ENCODE measurements around the gene SRP72.

The SRP72 gene

DNA sequence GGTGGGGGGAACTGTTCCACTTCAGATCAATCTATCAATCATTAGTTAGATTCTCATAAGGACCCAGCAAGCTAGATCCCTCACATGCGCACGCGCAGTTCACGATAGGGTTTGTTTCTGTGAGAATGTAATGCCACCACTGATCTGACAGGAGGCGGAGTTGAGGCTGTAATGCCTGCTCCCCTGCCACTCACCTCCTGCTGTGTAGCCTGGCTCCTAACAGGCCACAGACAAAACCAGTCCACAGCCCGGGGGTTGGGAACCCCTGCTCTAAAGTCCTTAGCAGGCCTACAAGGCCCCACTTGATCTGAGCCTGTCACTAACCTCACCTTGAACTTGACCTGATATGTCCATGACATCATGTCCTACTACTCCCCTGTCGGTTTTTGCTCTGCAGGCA is 68.5 kb downstream of the SRP72 start:
- H3K4me1 ChIP-seq (ENCODE audit: insufficient read depth, poor library complexity, severe bottlenecking), result no peaks in the 10 kb centered on the region
- no peak for DNase-seq (ENCODE audit: low spot score)
- H3K27me3 ChIP-seq (ENCODE audit: insufficient read depth, poor library complexity, severe bottlenecking), result no peaks in the 10 kb centered on the region
- no peak for TF ChIP-seq CTCF (IDR thresholded peaks at IDR 0.05; ENCODE audit: poor library complexity, severe bottlenecking)
- no peak overlapping the region for H3K4me3 ChIP-seq (ENCODE audit: severe bottlenecking)
- no peak overlapping the region for H3K27ac ChIP-seq (ENCODE audit: poor library complexity, severe bottlenecking)
- no peaks in the 10 kb centered on the region for H3K9me3 ChIP-seq (ENCODE audit: severe bottlenecking)
- no peak for ATAC-seq (ENCODE audit: low read depth)
- no peaks in the 10 kb centered on the region for H3K36me3 ChIP-seq (ENCODE audit: low read depth)

DNA sequence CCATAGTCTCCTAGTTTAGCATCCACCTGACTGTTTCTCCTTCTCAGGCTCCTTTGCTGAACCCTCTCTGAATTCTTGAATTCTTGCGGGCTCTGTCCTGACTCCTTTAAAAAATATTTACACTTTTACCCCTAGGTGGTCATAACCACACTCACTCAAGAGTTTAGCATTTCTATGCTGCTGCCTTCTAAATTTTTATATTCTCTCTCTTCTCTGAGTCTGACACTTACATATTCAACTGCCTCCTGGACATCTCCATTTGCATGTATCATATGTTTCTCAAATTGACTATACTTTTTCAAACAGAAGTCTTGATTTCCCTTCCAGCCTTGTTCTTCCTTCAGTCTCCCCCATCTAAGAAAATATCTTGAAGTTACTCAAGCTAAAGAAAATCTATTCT is 69.7 kb downstream of the SRP72 start:
- Histone ChIP-seq H3K4me3 (ENCODE audit: severe bottlenecking) (no peak overlapping the region), H3K9me3 (ENCODE audit: severe bottlenecking) (no peaks in the 10 kb centered on the region), H3K36me3 (ENCODE audit: low read depth) (no peaks in the 10 kb centered on the region), H3K27me3 (ENCODE audit: insufficient read depth, poor library complexity, severe bottlenecking) (no peaks in the 10 kb centered on the region), H3K27ac (ENCODE audit: poor library complexity, severe bottlenecking) (no peak overlapping the region), H3K4me1 (ENCODE audit: insufficient read depth, poor library complexity, severe bottlenecking) (no peaks in the 10 kb centered on the region)
- DNase-seq (ENCODE audit: low spot score), result no peak
- TF ChIP-seq CTCF (IDR thresholded peaks at IDR 0.05; ENCODE audit: poor library complexity, severe bottlenecking), result no peak
- no peak for ATAC-seq (ENCODE audit: low read depth)

DNA sequence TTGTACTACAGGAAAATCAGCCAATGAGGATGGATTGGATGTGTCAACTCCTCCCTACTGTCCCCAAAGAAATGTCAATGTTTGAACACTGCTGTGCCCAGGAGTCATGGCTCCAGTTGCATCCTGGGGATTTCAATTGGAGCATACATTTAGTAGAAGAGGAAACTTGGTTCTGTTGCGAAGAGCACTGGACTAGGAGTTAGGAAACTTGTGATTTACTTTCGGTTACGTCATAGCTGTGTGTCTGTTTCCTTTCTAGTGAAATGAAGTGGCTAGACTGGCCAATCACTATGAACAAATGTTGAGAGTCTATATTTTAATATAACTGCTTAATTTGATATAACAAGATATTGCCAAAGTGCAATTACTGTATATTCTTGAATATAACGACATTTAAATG is 73.4 kb downstream of the SRP72 start:
- no peaks in the 10 kb centered on the region for H3K27me3 ChIP-seq (ENCODE audit: insufficient read depth, poor library complexity, severe bottlenecking)
- DNase-seq (ENCODE audit: low spot score), result no peak

GRCh38 chr4:56544573-56545131 is 77.2 kb downstream of the SRP72 start:
- H3K4me3 ChIP-seq (ENCODE audit: severe bottlenecking), result peak overlapping the region; percentile 20
- no peaks in the 10 kb centered on the region for H3K27me3 ChIP-seq (ENCODE audit: insufficient read depth, poor library complexity, severe bottlenecking)
- H3K36me3 ChIP-seq (ENCODE audit: low read depth), result no peaks in the 10 kb centered on the region
- H3K4me1 ChIP-seq (ENCODE audit: insufficient read depth, poor library complexity, severe bottlenecking), result peaks cover 3% of the 10 kb centered on the region
- H3K27ac ChIP-seq (ENCODE audit: poor library complexity, severe bottlenecking), result no peak overlapping the region
- ATAC-seq (ENCODE audit: low read depth) (peak; percentile 98), DNase-seq (ENCODE audit: low spot score) (peak; percentile 75)
- peak; percentile 99 for TF ChIP-seq CTCF (IDR thresholded peaks at IDR 0.05; ENCODE audit: poor library complexity, severe bottlenecking)
- H3K9me3 ChIP-seq (ENCODE audit: severe bottlenecking), result no peaks in the 10 kb centered on the region

More for the DNA sequence above, 73.4 kb downstream of the SRP72 start:
- Histone ChIP-seq H3K4me3 (ENCODE audit: severe bottlenecking) (no peak overlapping the region), H3K36me3 (ENCODE audit: low read depth) (no peaks in the 10 kb centered on the region), H3K4me1 (ENCODE audit: insufficient read depth, poor library complexity, severe bottlenecking) (peaks cover 3% of the 10 kb centered on the region), H3K9me3 (ENCODE audit: severe bottlenecking) (no peaks in the 10 kb centered on the region), H3K27ac (ENCODE audit: poor library complexity, severe bottlenecking) (no peak overlapping the region)
- no peak for ATAC-seq (ENCODE audit: low read depth)
- no peak for TF ChIP-seq CTCF (IDR thresholded peaks at IDR 0.05; ENCODE audit: poor library complexity, severe bottlenecking)

GRCh38 chr4:56550642-56551041 is 83.2 kb downstream of the SRP72 start:
- TF ChIP-seq CTCF (IDR thresholded peaks at IDR 0.05; ENCODE audit: poor library complexity, severe bottlenecking), result no peak
- no peak overlapping the region for H3K27ac ChIP-seq (ENCODE audit: poor library complexity, severe bottlenecking)
- H3K4me1 ChIP-seq (ENCODE audit: insufficient read depth, poor library complexity, severe bottlenecking), result no peaks in the 10 kb centered on the region
- no peak overlapping the region for H3K4me3 ChIP-seq (ENCODE audit: severe bottlenecking)
- ATAC-seq (ENCODE audit: low read depth) (no peak), DNase-seq (ENCODE audit: low spot score) (no peak)
- no peaks in the 10 kb centered on the region for H3K9me3 ChIP-seq (ENCODE audit: severe bottlenecking)
- H3K27me3 ChIP-seq (ENCODE audit: insufficient read depth, poor library complexity, severe bottlenecking), result no peaks in the 10 kb centered on the region
- no peaks in the 10 kb centered on the region for H3K36me3 ChIP-seq (ENCODE audit: low read depth)

Data from RWPE2 (cell line).